Neural progenitor cell (in vitro differentiated cells): ENCODE measurements around the gene EEF2K. TPM values are rescaled to one million over a fixed set of nuclear protein-coding genes. Genes with fewer than 3 reads are reported as not detected.

Experiments
- DNase-seq: peaks from one replicate; pipeline ENCODE4 v3.0.0-alpha.2; 2016; ENCODE audit warnings: low spot score
- H2AFZ ChIP-seq: fragments of 200-600 bp; sonication (generic); replicated peaks from 2 replicates; pipeline ENCODE4 v1.6.1; 2016; ENCODE audit warnings: antibody characterized with exemption
- H3F3A ChIP-seq: fragments of 200-600 bp; sonication (generic); 2 replicates; pipeline ENCODE4 v1.6.1; 2016; ENCODE audit warnings: antibody characterized with exemption, low read depth
- H3K27ac ChIP-seq: fragments of 200-600 bp; sonication (generic); 2 replicates; pipeline ENCODE4 v1.5.1; 2016; ENCODE audit warnings: mild to moderate bottlenecking
- H3K27me3 ChIP-seq: fragments of 200-600 bp; sonication (generic); 2 replicates; pipeline ENCODE4 v1.6.1; 2016; ENCODE audit warnings: mild to moderate bottlenecking, moderate library complexity
- H3K36me3 ChIP-seq: fragments of 200-600 bp; sonication (generic); 2 replicates; pipeline ENCODE4 v1.5.1; 2016
- H3K4me1 ChIP-seq: fragments of 200-600 bp; sonication (generic); 2 replicates; pipeline ENCODE4 v1.6.1; 2016; ENCODE audit warnings: mixed run types
- H3K4me2 ChIP-seq: fragments of 200-600 bp; sonication (generic); 2 replicates; pipeline ENCODE4 v1.6.1; 2016
- H3K4me3 ChIP-seq: fragments of 200-600 bp; sonication (generic); 2 replicates; pipeline ENCODE4 v1.5.1; 2016
- H3K79me2 ChIP-seq: fragments of 200-600 bp; sonication (generic); 2 replicates; pipeline ENCODE4 v1.6.1; 2016; ENCODE audit warnings: low read depth
- H3K9ac ChIP-seq: fragments of 200-600 bp; sonication (generic); 2 replicates; pipeline ENCODE4 v1.6.1; 2016
- H3K9me3 ChIP-seq: fragments of 200-600 bp; sonication (generic); 2 replicates; pipeline ENCODE4 v1.5.1; 2016; ENCODE audit warnings: low read depth
- H4K20me1 ChIP-seq: fragments of 200-600 bp; sonication (generic); 2 replicates; pipeline ENCODE4 v1.6.1; 2016; ENCODE audit warnings: low read depth
- H3K27ac Mint-ChIP-seq: 3 replicates; pipeline ENCODE4 v1.8.0; 2021; ENCODE audit warnings: mixed read lengths
- H3K27me3 Mint-ChIP-seq: 2 replicates; pipeline ENCODE4 v1.8.0; 2022; ENCODE audit warnings: low read depth, mild to moderate bottlenecking, inconsistent platforms, moderate library complexity, mixed read lengths; ENCODE audit not compliant: insufficient read depth
- H3K36me3 Mint-ChIP-seq: 3 replicates; pipeline ENCODE4 v1.8.0; 2021; ENCODE audit warnings: mixed read lengths
- H3K4me1 Mint-ChIP-seq: 3 replicates; pipeline ENCODE4 v1.8.0; 2021; ENCODE audit warnings: mixed read lengths
- H3K4me3 Mint-ChIP-seq: 3 replicates; pipeline ENCODE4 v1.8.0; 2021; ENCODE audit warnings: mild to moderate bottlenecking, moderate library complexity, mixed read lengths
- H3K9me3 Mint-ChIP-seq: 3 replicates; pipeline ENCODE4 v1.8.0; 2020; ENCODE audit warnings: mixed read lengths
- CTCF ChIP-seq: fragments of 200-600 bp; sonication (generic); IDR thresholded peaks from 2 replicates; pipeline ENCODE4 v1.5.1; 2017; ENCODE audit warnings: antibody characterized with exemption, mild to moderate bottlenecking
- EZH2 ChIP-seq: fragments of 200-600 bp; sonication (generic); IDR thresholded peaks from 2 replicates; pipeline ENCODE4 v1.6.1; 2017; ENCODE audit warnings: antibody characterized with exemption, mild to moderate bottlenecking, moderate library complexity
- EZH2phosphoT487 ChIP-seq: fragments of 200-600 bp; sonication (generic); IDR thresholded peaks from 2 replicates; pipeline ENCODE4 v1.6.1; 2017; ENCODE audit warnings: antibody characterized with exemption
- total RNA-seq: library from RNA; depleted of rRNA; stranded (reverse); fragments of >200 nt; gene quantifications from 2 replicates; pipeline ENCODE4 v1.2.3, GENCODE V29; 2015; ENCODE audit warnings: low replicate concordance

Gene EEF2K
- total RNA-seq: 9.0 and 12.3 TPM in 2 replicates

DNA sequence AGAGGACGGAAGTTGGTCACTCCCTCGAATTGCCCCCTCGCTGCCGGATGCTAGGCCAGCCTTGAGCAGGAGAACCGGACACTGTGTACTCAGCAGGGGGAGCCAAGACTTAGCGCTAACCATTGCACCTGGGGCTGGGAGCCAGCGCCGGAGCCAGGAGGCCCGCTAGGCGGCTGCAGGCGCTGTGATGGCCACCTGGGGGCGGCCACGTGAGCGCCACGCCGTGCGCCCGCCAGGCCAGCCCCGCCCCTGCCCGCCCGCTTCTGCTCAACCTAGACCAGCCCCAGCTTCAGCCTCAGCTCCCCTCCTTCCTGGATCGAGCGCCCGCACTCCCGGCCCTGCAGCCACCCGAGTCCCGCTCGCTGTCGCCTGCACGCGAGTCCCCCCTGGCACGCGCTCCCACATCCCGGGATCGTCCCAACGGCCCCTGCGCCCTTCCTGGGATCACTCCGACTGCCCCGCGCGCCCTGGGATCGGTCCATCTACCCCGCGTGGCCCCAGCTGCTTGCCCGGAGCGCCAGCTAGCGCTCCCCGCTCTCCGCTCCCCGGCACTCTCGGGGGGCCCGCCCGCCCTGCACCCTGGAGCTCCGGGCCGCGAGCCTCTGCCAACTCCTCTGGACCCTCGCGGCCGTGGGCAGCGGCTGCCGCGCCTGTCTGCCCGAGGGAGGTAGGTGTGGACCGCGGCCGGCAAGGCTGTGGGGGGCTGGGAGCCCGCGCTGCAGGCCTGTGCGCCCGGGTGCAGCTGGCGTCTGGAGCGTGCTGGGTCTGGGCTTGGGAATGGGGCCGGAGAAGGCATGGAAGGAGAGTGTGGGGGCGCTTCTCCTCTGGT, at the start of gene EEF2K:
EEF2K (plus strand) TSS at position 266 of the 829 bp plus-strand sequence. CDS start 19,452 bp downstream, outside the sequence.
- no peak within 1 kb of the TSS for H3K27ac ChIP-seq
- peak within 1 kb of the TSS; percentile 92 for H3K4me3 ChIP-seq
- H3K4me3 Mint-ChIP-seq: peak within 1 kb of the TSS; percentile 94
- no peak within 1 kb of the TSS for H3K27ac Mint-ChIP-seq
- H3F3A ChIP-seq: peaks cover 18% of the 10 kb centered on the region
- no peaks in the 10 kb centered on the region for H3K9me3 Mint-ChIP-seq
- H3K4me1 Mint-ChIP-seq: peaks cover 11% of the 10 kb centered on the region
- H2AFZ ChIP-seq: peak within 1 kb of the TSS; percentile 91
- peaks cover 10% of the 10 kb centered on the region for H3K27me3 ChIP-seq
- no peaks in the 10 kb centered on the region for H3K9me3 ChIP-seq
- no peaks in the 10 kb centered on the region for H3K4me1 ChIP-seq
- TF ChIP-seq EZH2 (peak; percentile 38), EZH2phosphoT487 (no peak), CTCF (peak; percentile 63)
- peaks cover 4% of the 10 kb centered on the region for H3K27me3 Mint-ChIP-seq
- no peaks in the 10 kb centered on the region for H3K36me3 Mint-ChIP-seq
- H3K79me2 ChIP-seq: peaks cover 16% of the 10 kb centered on the region
- H3K9ac ChIP-seq: no peak within 1 kb of the TSS
- H3K4me2 ChIP-seq: peak within 1 kb of the TSS; percentile 93
- peaks cover 12% of the 10 kb centered on the region for H4K20me1 ChIP-seq
- DNase-seq: peak; percentile 97
- H3K36me3 ChIP-seq: no peaks in the 10 kb centered on the region

- Histone ChIP-seq H3K9me3 (no peaks in the 10 kb centered on the region), H3F3A (no peaks in the 10 kb centered on the region), H3K79me2 (no peaks in the 10 kb centered on the region), H3K4me3 (no peak overlapping the region), H4K20me1 (no peaks in the 10 kb centered on the region), H3K36me3 (no peaks in the 10 kb centered on the region), H3K4me1 (no peaks in the 10 kb centered on the region), H3K9ac (no peak overlapping the region), H3K27me3 (peaks cover 52% of the 10 kb centered on the region), H2AFZ (no peak overlapping the region), H3K4me2 (no peak overlapping the region), H3K27ac (no peak overlapping the region)
- no peak for DNase-seq
- no peak overlapping the region for H3K27ac Mint-ChIP-seq
- no peak for TF ChIP-seq EZH2phosphoT487
- no peak for TF ChIP-seq CTCF
- no peak for TF ChIP-seq EZH2
- no peaks in the 10 kb centered on the region for H3K36me3 Mint-ChIP-seq
- H3K4me3 Mint-ChIP-seq: no peak overlapping the region
- no peaks in the 10 kb centered on the region for H3K4me1 Mint-ChIP-seq
- H3K9me3 Mint-ChIP-seq: peaks cover 5% of the 10 kb centered on the region
- peaks cover 26% of the 10 kb centered on the region for H3K27me3 Mint-ChIP-seq
These were observed 44.7 kb upstream of the EEF2K start for GRCh38 chr16:22161401-22161800.

DNA sequence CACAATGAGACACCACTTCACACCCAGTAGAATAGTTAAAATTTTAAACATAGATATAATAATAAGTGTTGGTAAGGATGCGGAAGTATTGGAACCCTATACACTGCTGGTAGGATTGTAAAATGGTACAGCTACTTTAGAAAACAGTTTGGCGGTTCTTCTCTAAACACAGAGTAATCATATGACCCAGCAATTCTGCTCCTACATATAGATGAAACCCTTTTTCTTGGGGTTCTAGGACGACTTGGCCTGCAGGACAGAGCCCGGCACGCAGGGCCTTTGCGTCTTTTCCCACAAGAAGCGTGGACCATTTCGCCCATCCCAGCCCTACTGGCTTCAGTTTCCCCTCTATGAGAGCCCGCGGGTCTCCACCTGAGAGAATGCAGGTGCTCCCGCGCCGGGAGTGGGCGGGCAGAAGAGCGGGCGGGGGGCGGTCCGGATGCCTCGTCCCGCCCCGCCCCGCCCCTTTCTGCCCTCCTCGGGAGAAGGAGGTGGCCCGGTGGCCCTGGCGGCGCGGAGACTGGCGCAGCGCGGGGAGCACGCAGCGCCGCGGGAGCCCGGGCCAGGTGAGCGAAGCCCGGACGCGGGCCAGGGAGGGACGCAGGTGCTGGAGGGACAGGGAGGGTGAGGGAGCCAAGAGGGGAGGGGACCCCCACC, 44.0 kb upstream of the EEF2K start, which contains the start of gene SDR42E2:
SDR42E2 (plus strand) TSS at position 508 of the 657 bp plus-strand sequence. CDS start 3,077 bp downstream, outside the sequence.
- DNase-seq: peak; percentile 73

More for the DNA sequence above, 44.0 kb upstream of the EEF2K start, which contains the start of gene SDR42E2:
- TF ChIP-seq EZH2phosphoT487 (no peak), EZH2 (no peak), CTCF (no peak)
- Histone ChIP-seq H2AFZ (peak within 1 kb of the TSS; percentile 47), H3K27me3 (peaks cover 52% of the 10 kb centered on the region), H3K36me3 (no peaks in the 10 kb centered on the region), H3K9ac (no peak within 1 kb of the TSS), H3K4me3 (peak within 1 kb of the TSS; percentile 47), H3K4me2 (peak within 1 kb of the TSS; percentile 85), H4K20me1 (no peaks in the 10 kb centered on the region), H3F3A (no peaks in the 10 kb centered on the region), H3K9me3 (no peaks in the 10 kb centered on the region), H3K27ac (no peak within 1 kb of the TSS), H3K4me1 (no peaks in the 10 kb centered on the region), H3K79me2 (no peaks in the 10 kb centered on the region)
- Mint-ChIP-seq H3K9me3 (peaks cover 5% of the 10 kb centered on the region), H3K4me1 (no peaks in the 10 kb centered on the region), H3K36me3 (no peaks in the 10 kb centered on the region), H3K27ac (no peak within 1 kb of the TSS), H3K4me3 (no peak within 1 kb of the TSS), H3K27me3 (peaks cover 29% of the 10 kb centered on the region)
